Astrocyte (in vitro differentiated cells and primary cell): Measurements from ENCODE around the gene TWIST2.

Experiments
- EZH2 ChIP-seq: IDR thresholded peaks from 2 replicates; pipeline ENCODE4 v1.6.1; 2012; ENCODE audit warnings: mild to moderate bottlenecking, low read length, inconsistent platforms; ENCODE audit not compliant: insufficient read depth
- TF ChIP-seq, protein P1 (sequence below): IDR thresholded peaks from 2 replicates; pipeline ENCODE4 v1.5.1; 2011; ENCODE audit warnings: low read depth, mild to moderate bottlenecking, inconsistent platforms, low read length, moderate library complexity; ENCODE audit not compliant: insufficient read depth

GRCh38 chr2:238859636-238860347, 11.9 kb downstream of the TWIST2 start:
- TF ChIP-seq, protein P1, sequence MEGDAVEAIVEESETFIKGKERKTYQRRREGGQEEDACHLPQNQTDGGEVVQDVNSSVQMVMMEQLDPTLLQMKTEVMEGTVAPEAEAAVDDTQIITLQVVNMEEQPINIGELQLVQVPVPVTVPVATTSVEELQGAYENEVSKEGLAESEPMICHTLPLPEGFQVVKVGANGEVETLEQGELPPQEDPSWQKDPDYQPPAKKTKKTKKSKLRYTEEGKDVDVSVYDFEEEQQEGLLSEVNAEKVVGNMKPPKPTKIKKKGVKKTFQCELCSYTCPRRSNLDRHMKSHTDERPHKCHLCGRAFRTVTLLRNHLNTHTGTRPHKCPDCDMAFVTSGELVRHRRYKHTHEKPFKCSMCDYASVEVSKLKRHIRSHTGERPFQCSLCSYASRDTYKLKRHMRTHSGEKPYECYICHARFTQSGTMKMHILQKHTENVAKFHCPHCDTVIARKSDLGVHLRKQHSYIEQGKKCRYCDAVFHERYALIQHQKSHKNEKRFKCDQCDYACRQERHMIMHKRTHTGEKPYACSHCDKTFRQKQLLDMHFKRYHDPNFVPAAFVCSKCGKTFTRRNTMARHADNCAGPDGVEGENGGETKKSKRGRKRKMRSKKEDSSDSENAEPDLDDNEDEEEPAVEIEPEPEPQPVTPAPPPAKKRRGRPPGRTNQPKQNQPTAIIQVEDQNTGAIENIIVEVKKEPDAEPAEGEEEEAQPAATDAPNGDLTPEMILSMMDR, result no peak
- no peak for TF ChIP-seq EZH2
